ENCODE data around the gene NOX4.

The NOX4 gene

GRCh38 chr11:89493431-89493830 is 2.3 kb upstream of the NOX4 start:
- no peak overlapping the region for H3K9ac ChIP-seq (ENCODE audit: low read length)
- H3K9me3 ChIP-seq (ENCODE audit: insufficient read depth, low read length) = no peaks in the 10 kb centered on the region
- H3K4me2 ChIP-seq (ENCODE audit: low read length) = no peak overlapping the region
- H2AFZ ChIP-seq (ENCODE audit: low read depth, low read length) = no peak overlapping the region
- no peaks in the 10 kb centered on the region for H3K79me2 ChIP-seq (ENCODE audit: low read length)
- H3K27me3 ChIP-seq (ENCODE audit: low read depth, low read length) = no peaks in the 10 kb centered on the region
- TF ChIP-seq EZH2phosphoT487 (IDR thresholded peaks at IDR 0.05; ENCODE audit: low read depth) (no peak), CTCF (IDR thresholded peaks at IDR 0.05; ENCODE audit: low read depth, low read length) (no peak)
- H3K27ac ChIP-seq (ENCODE audit: low read length) = no peak overlapping the region
- no peaks in the 10 kb centered on the region for H3K36me3 ChIP-seq (replicated peaks; ENCODE audit: low read depth, low read length)
- H3K4me3 ChIP-seq (ENCODE audit: low read length) = no peak overlapping the region
- no peaks in the 10 kb centered on the region for H3K4me1 ChIP-seq (ENCODE audit: low read length)
- H4K20me1 ChIP-seq (ENCODE audit: insufficient read depth, low read length) = no peaks in the 10 kb centered on the region

GRCh38 chr11:89490602-89490980 is 584 bp downstream of the NOX4 start:
- Histone ChIP-seq H3K27me3 (ENCODE audit: low read depth, low read length) (no peaks in the 10 kb centered on the region), H3K9me3 (ENCODE audit: insufficient read depth, low read length) (no peaks in the 10 kb centered on the region), H3K4me1 (ENCODE audit: low read length) (no peaks in the 10 kb centered on the region), H3K27ac (ENCODE audit: low read length) (no peak overlapping the region), H3K79me2 (ENCODE audit: low read length) (no peaks in the 10 kb centered on the region), H3K36me3 (replicated peaks; ENCODE audit: low read depth, low read length) (no peaks in the 10 kb centered on the region), H3K4me2 (ENCODE audit: low read length) (no peak overlapping the region), H3K4me3 (ENCODE audit: low read length) (no peak overlapping the region), H4K20me1 (ENCODE audit: insufficient read depth, low read length) (no peaks in the 10 kb centered on the region), H2AFZ (ENCODE audit: low read depth, low read length) (no peak overlapping the region), H3K9ac (ENCODE audit: low read length) (no peak overlapping the region)
- TF ChIP-seq CTCF (IDR thresholded peaks at IDR 0.05; ENCODE audit: low read depth, low read length) (no peak), EZH2phosphoT487 (IDR thresholded peaks at IDR 0.05; ENCODE audit: low read depth) (no peak)

GRCh38 chr11:89489930-89490329 is 1.2 kb downstream of the NOX4 start:
- H3K27ac ChIP-seq (ENCODE audit: low read length) = no peak overlapping the region
- no peak overlapping the region for H3K4me3 ChIP-seq (ENCODE audit: low read length)
- H3K9me3 ChIP-seq (ENCODE audit: insufficient read depth, low read length) = no peaks in the 10 kb centered on the region
- no peak overlapping the region for H3K9ac ChIP-seq (ENCODE audit: low read length)
- no peak overlapping the region for H3K4me2 ChIP-seq (ENCODE audit: low read length)
- H3K27me3 ChIP-seq (ENCODE audit: low read depth, low read length) = no peaks in the 10 kb centered on the region
- H2AFZ ChIP-seq (ENCODE audit: low read depth, low read length) = no peak overlapping the region
- no peaks in the 10 kb centered on the region for H3K36me3 ChIP-seq (replicated peaks; ENCODE audit: low read depth, low read length)
- H3K4me1 ChIP-seq (ENCODE audit: low read length) = no peaks in the 10 kb centered on the region
- no peak for TF ChIP-seq CTCF (IDR thresholded peaks at IDR 0.05; ENCODE audit: low read depth, low read length)
- no peak for TF ChIP-seq EZH2phosphoT487 (IDR thresholded peaks at IDR 0.05; ENCODE audit: low read depth)
- H3K79me2 ChIP-seq (ENCODE audit: low read length) = no peaks in the 10 kb centered on the region
- no peaks in the 10 kb centered on the region for H4K20me1 ChIP-seq (ENCODE audit: insufficient read depth, low read length)

GRCh38 chr11:89487016-89487415 is 4.2 kb downstream of the NOX4 start:
- Histone ChIP-seq H2AFZ (ENCODE audit: low read depth, low read length) (no peak overlapping the region), H3K4me1 (ENCODE audit: low read length) (no peaks in the 10 kb centered on the region), H3K4me3 (ENCODE audit: low read length) (no peak overlapping the region), H4K20me1 (ENCODE audit: insufficient read depth, low read length) (no peaks in the 10 kb centered on the region), H3K4me2 (ENCODE audit: low read length) (no peak overlapping the region), H3K36me3 (replicated peaks; ENCODE audit: low read depth, low read length) (no peaks in the 10 kb centered on the region), H3K79me2 (ENCODE audit: low read length) (no peaks in the 10 kb centered on the region), H3K9ac (ENCODE audit: low read length) (no peak overlapping the region), H3K27ac (ENCODE audit: low read length) (no peak overlapping the region), H3K9me3 (ENCODE audit: insufficient read depth, low read length) (no peaks in the 10 kb centered on the region), H3K27me3 (ENCODE audit: low read depth, low read length) (no peaks in the 10 kb centered on the region)
- TF ChIP-seq EZH2phosphoT487 (IDR thresholded peaks at IDR 0.05; ENCODE audit: low read depth) (no peak), CTCF (IDR thresholded peaks at IDR 0.05; ENCODE audit: low read depth, low read length) (no peak)

Data from OCI-LY3 (cell line).